GM12864 (cell line): ENCODE measurements around the gene MAD1L1.

ENCODE experiments used
- DNase-seq: peaks from one replicate; pipeline ENCODE4 v3.0.0-alpha.2; 2011; ENCODE audit warnings: low read depth
- H3K4me3 ChIP-seq: 2 replicates; pipeline ENCODE4 v1.5.1; 2011; ENCODE audit warnings: mild to moderate bottlenecking, low read depth, low read length, control low read depth
- TF ChIP-seq, protein P1 (sequence below): IDR thresholded peaks from 2 replicates; pipeline ENCODE4 v1.5.1; 2011; ENCODE audit warnings: low read depth, mild to moderate bottlenecking, moderate library complexity, low read length, control low read depth, inconsistent platforms; ENCODE audit errors: missing control alignments

MAD1L1 gene

DNA sequence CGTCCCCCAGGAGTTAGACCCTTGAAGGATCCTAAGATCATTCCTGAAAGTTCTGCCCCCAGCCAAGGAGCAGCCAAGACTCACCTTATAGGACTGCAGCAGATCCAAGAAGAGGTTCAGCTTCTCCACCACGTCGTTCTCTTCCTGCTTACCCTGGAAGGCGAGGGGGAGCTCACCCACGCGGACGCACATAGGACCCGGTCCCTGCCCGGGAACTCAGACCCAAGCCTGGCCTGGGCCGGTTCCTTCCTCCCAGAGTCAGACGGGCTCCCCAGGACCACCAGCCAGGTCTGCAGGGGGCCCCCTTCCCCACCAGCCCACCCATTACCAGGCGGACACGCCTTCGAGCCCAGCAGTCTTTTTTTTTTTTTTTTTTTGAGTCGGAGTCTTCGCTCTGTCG lies 24.9 kb upstream of the MAD1L1 start:
- no peak for DNase-seq
- H3K4me3 ChIP-seq = no peak overlapping the region
- TF ChIP-seq, protein P1, sequence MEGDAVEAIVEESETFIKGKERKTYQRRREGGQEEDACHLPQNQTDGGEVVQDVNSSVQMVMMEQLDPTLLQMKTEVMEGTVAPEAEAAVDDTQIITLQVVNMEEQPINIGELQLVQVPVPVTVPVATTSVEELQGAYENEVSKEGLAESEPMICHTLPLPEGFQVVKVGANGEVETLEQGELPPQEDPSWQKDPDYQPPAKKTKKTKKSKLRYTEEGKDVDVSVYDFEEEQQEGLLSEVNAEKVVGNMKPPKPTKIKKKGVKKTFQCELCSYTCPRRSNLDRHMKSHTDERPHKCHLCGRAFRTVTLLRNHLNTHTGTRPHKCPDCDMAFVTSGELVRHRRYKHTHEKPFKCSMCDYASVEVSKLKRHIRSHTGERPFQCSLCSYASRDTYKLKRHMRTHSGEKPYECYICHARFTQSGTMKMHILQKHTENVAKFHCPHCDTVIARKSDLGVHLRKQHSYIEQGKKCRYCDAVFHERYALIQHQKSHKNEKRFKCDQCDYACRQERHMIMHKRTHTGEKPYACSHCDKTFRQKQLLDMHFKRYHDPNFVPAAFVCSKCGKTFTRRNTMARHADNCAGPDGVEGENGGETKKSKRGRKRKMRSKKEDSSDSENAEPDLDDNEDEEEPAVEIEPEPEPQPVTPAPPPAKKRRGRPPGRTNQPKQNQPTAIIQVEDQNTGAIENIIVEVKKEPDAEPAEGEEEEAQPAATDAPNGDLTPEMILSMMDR = no peak

DNA sequence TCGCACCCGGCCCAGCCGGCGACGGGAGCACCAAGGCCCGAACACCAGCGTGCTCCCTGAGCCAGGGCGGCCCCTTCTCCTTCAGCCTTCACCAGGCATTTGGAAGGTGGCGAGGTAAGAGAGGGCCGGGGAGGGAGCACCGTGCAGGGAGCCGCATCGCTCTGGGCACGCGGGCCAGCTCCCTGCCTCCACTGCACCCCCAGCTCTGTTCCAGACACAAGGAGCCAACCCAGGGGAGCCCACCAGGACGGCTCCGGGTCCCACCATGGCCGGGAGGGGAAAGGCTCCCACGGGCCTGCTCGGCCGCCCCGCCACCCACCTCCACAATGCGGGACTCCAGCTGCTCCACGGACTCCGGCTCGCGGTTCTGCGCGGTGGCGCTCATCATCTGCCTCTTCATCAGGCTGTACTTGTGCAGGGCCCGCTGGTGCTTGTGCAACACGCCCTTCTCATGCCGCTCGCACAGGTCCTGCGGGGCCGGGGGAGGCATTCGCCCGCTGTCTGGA lies 24.4 kb upstream of the MAD1L1 start:
- TF ChIP-seq, protein P1 = no peak
- H3K4me3 ChIP-seq = no peak overlapping the region
- DNase-seq = no peak

DNA sequence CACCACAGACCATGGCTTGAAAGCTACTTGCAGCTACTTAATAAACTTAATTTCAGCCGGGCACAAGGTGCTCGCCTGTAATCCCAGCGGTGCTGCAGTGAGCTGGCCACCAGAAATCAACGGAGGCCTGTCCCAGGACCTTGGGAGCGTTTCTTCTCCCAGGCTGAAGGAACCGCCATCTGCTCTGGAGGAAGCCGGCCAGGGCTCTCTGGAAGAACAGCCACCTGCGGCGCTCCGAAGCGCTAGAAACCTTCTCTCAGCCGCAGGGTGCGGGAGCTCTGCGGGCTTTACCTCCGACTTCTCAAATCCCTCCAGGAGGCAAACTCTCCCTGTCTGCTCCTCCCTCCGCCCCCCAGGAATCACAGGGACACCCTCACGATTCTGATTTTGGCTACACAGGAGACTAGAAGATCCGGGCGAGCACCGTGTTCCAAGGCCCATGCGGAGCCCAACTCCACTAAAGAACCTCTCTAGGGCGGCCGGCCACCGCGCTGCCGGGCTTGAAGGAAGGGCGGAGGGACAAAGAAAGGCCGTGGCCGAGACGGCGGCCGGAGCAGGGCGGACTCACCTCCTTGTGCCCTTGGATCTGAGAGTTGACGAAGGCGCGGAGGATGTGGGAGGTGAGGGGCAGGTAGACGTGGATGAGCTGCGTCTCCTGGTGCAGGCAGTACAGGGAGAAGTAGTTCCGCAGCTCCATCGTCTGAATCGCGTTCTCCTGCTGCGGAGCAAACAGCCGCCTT lies 23.7 kb upstream of the MAD1L1 start:
- TF ChIP-seq, protein P1 = no peak
- no peak overlapping the region for H3K4me3 ChIP-seq
- DNase-seq = no peak

DNA sequence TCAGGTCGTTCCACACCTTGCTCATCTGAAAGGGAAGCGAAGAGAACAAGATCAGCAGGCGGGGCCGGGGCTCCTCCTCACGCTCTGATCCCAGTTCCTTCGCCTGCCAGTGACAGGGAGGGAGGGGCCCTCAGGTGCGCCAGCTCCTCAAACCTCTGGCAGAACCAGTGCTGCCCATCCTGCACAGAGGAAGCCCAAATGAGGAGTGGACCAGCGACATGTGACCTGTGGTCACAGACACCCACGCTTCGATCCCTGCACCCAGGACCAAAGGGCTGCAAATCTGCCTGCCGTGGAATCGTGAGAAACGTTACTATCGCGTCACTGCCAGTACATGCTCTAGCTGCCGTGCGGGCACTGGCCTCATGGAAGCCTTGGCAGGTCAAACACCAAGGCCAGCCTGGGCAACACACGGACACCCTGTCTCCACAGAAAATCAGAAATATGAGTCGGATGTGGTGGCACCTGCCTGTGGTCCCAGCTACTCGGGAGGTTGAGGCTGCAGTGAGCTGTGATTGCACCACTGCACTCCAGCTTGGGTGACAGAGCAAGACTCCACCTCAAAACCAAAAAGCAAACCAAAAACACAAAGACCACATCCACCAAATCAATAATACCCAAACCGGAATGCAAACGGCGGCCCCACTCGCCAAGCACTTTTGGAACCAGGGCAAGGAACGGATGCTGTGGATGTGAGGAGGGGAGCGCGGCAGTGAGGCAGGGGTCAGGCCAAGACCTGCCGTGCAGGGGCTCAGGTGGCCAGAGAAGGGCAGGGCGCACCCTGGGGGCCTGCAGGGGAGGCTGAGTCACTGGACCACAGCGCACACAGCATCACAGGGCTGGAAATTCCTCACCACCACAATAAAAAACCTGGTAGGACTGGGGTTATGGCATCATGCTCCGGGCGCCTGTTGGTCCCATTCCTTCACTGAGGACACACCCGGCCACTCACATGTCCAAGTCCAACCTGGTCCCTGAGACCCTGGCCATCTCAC lies 22.7 kb upstream of the MAD1L1 start:
- no peak for DNase-seq
- TF ChIP-seq, protein P1 = no peak
- H3K4me3 ChIP-seq = no peak overlapping the region

DNA sequence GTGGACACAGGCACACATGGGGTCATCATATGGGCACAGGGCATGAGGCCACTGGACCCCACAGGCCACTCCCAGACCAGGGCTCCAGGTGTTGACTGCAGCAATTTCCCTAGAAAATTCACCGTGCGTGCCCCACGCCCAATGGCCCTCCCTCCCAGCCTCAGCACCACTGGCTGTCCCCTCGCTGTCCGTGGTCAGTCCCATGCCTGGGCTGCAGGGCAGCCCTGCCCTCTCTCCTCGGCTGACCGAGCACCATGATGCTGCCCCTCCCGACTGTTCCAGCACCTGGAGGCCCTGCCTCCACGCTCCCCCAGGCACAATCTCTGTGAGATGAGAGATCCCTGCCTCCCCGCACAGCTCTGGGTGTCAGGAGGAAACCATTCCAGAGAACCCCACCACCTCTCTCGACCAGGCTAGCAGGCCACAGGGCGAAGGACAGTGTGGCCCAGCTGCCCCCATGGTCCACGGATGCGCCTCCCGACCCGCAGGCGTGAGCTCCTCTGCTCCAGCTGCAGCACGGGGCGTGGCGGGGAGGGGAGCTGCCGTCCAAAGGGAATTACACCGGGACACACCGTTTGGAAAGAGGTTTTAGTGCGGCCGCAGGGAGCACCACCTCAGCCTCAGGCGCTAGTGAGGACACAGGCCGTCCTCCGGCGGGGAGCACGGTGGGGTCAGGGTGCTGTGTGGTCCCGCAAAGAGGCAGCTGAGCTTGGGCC lies 21.8 kb upstream of the MAD1L1 start:
- TF ChIP-seq, protein P1 = no peak
- no peak for DNase-seq
- H3K4me3 ChIP-seq = no peak overlapping the region

DNA sequence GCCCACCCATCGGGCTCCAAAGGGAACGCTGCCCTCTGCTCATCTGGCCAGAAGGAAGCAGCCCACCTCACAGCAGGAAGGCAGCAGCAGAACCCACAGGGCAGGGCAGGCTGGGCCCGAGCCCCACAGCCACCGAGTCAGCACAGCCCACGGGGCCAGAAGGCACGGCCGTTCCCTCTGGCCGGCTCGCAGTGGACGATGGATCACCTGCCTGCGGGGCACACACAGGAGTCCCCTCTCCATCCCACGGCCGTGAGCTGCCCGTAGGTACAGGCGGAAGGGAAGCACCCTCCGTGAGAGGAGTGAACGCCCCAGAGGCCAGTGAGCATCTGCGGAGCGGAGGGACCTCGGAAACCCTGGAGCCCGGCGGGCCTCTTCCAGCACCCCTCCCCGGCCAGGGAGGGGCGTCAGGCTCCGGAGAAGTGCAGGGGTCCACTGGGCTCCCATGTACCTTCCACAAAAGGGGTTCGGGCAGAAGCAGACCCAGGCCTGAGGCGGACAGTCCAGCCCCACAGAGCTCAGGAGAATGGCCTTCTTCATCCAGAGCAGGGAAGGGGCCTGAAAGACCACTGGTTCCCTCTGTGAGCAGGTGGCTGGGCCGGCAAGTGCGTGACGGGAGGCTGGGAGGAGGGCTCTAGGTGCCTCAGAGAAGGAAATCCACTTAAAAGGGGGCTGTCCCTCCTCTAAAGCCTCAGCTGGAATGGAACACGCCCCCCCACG lies 20.9 kb upstream of the MAD1L1 start:
- TF ChIP-seq, protein P1 = no peak
- H3K4me3 ChIP-seq = no peak overlapping the region
- DNase-seq = no peak
